ENCODE results near the gene ABCG5. TPM values are rescaled to one million over a fixed set of nuclear protein-coding genes. Genes with fewer than 3 reads are reported as not detected.
A peak's percentile ranks its signal among the peaks of the same experiment; 100 is the strongest.

The ABCG5 gene
- total RNA-seq, 4 donors from 2014 or later = not detected

DNA sequence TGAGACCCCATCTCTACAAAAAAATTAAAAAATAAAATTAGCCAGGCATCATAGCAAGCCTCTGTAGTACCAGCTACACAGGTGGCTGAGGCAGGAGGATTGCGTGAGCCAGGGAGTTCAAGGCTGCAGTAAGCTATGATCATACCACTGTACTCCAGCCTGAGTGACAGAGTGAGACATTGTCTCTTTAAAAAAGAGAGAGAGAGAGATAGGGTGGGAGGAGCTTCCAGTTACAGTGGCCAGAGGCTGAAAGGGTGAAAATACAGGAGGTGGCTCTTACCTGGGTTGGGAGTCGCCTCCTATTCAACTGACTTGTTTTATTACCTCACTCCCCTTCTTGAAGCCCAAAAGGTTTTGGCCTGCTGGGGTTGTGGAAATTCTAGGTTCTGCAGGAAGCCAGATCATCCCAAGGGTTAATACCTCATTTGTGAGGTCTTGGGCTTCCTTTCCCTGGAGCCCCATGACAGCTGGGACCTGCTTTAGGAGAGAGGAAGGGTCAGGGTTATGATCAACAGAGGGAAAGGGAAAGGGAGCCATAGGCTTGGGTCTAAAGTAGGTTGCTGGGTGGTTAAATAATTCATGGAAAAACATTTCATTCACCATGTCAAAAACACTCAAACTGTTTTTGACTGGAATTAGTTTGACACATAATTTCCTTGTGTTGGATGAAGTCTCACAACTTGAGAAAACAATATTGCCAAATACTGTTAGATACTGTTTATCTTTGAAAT lies 47.4 kb downstream of the ABCG5 start:
- H3K36me3 ChIP-seq = peaks cover 0 to 41% of the 10 kb centered on the region in 2 donors

DNA sequence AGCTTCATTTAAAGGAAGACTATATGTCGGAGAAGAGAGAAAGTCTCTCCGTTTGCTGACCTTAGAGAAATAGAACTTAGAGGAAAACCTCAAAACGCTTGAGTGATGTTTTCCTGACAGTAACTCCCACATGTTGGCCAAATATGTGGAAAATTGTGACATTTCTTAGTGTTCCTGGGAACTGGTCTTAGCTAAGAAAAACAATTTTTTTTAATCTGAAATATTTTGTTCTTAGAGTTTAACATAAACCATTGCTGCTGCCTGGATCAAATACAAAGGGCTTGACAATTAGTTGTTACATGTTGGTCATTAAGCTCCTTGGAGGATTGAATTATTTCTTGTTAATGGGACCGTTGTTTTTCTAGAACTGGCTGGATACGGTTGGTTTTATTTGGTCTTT lies 48.5 kb downstream of the ABCG5 start:
- no peak for DNase-seq
- peak in 1 of 2 donors; percentile 64 for ATAC-seq
- in situ Hi-C loops (cut with MboI; ENCODE audit: low sequenced_read_pairs in 4 of 4) = no loop called here
- Histone ChIP-seq H3K27me3 (no peaks in the 10 kb centered on the region), H3K9me3 (no peaks in the 10 kb centered on the region), H3K4me3 (no peak overlapping the region), H3K4me1 (no peaks in the 10 kb centered on the region), H3K36me3 (peaks cover 0 to 34% of the 10 kb centered on the region in 2 donors), H3K27ac (peak overlapping the region in 2 of 4 donors; percentile 16 to 58)
- intact Hi-C loops (cut with DNase I; ENCODE audit: low total_unique reads) = no loop called here
- TF ChIP-seq, protein P1, sequence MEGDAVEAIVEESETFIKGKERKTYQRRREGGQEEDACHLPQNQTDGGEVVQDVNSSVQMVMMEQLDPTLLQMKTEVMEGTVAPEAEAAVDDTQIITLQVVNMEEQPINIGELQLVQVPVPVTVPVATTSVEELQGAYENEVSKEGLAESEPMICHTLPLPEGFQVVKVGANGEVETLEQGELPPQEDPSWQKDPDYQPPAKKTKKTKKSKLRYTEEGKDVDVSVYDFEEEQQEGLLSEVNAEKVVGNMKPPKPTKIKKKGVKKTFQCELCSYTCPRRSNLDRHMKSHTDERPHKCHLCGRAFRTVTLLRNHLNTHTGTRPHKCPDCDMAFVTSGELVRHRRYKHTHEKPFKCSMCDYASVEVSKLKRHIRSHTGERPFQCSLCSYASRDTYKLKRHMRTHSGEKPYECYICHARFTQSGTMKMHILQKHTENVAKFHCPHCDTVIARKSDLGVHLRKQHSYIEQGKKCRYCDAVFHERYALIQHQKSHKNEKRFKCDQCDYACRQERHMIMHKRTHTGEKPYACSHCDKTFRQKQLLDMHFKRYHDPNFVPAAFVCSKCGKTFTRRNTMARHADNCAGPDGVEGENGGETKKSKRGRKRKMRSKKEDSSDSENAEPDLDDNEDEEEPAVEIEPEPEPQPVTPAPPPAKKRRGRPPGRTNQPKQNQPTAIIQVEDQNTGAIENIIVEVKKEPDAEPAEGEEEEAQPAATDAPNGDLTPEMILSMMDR (IDR thresholded peaks at IDR 0.05 in 4 of 5, conservative IDR thresholded peaks at IDR 0.05 in 1 of 5) = no peak
- no peak for TF ChIP-seq POLR2A (IDR thresholded peaks at IDR 0.05)

More for the DNA sequence above, 47.4 kb downstream of the ABCG5 start:
- no peak for DNase-seq
- TF ChIP-seq, protein P1 (IDR thresholded peaks at IDR 0.05 in 4 of 5, conservative IDR thresholded peaks at IDR 0.05 in 1 of 5) = no peak
- no peak for TF ChIP-seq POLR2A (IDR thresholded peaks at IDR 0.05)
- intact Hi-C loops (cut with DNase I; ENCODE audit: low total_unique reads) (no loop called here), in situ Hi-C loops (cut with MboI; ENCODE audit: low sequenced_read_pairs in 4 of 4) (no loop called here)
- H3K27me3 ChIP-seq = no peaks in the 10 kb centered on the region
- no peak for ATAC-seq
- no peaks in the 10 kb centered on the region for H3K9me3 ChIP-seq
- no peak overlapping the region for H3K4me3 ChIP-seq
- H3K4me1 ChIP-seq = no peaks in the 10 kb centered on the region
- peak overlapping the region in 1 of 4 donors; percentile 10 for H3K27ac ChIP-seq

DNA sequence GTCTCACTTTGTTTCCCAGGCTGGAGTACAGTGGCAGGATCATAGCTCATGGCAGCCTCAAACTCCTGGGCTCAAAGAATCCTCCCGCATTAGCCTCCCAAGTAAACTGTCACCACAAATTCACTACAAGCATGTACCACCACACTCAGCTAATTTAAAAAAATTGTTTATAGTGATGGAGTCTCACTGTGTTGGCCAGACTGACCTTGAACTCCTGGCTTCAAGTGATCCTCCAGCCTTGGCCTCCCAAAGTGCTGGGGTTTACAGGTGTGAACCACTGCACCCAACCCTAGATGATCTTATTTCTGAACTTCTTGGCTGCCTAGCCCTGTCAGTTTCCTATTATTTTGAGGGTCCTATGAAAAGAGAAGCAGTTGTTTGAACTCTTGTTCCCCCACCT lies 50.0 kb downstream of the ABCG5 start:
- no peak overlapping the region for H3K4me3 ChIP-seq
- DNase-seq = no peak
- intact Hi-C loops (cut with DNase I; ENCODE audit: low total_unique reads) = no loop called here
- TF ChIP-seq POLR2A (IDR thresholded peaks at IDR 0.05) = no peak
- TF ChIP-seq, protein P1 (IDR thresholded peaks at IDR 0.05 in 4 of 5, conservative IDR thresholded peaks at IDR 0.05 in 1 of 5) = no peak
- H3K36me3 ChIP-seq = peaks cover 0 to 41% of the 10 kb centered on the region in 2 donors
- no peaks in the 10 kb centered on the region for H3K9me3 ChIP-seq
- no peak for ATAC-seq
- in situ Hi-C loops (cut with MboI; ENCODE audit: low sequenced_read_pairs in 4 of 4) = no loop called here
- H3K4me1 ChIP-seq = no peaks in the 10 kb centered on the region
- no peaks in the 10 kb centered on the region for H3K27me3 ChIP-seq
- no peak overlapping the region for H3K27ac ChIP-seq

DNA sequence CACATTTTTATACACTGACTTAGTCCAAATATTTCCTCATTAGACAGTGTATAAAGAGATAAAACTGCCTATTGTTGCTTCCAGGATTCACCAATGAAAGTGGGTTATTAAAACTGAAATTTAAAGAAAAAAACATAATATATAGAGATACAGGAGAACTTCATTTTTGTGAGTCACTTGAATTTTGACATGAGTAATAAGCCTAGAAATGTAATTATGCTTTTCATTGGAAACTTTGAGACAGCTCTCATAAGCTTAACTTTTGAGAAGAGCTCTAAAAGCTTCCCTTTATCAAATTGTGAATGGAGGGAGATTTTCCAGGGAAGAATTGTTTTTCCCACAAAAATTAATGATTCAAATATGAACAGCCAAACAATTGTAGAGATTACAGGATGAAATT lies 50.7 kb downstream of the ABCG5 start:
- in situ Hi-C loops (cut with MboI; ENCODE audit: low sequenced_read_pairs in 4 of 4) (no loop called here), intact Hi-C loops (cut with DNase I; ENCODE audit: low total_unique reads) (no loop called here)
- H3K4me3 ChIP-seq = no peak overlapping the region
- DNase-seq (no peak), ATAC-seq (no peak)
- no peak overlapping the region for H3K27ac ChIP-seq
- no peak for TF ChIP-seq POLR2A (IDR thresholded peaks at IDR 0.05)
- TF ChIP-seq, protein P1 (IDR thresholded peaks at IDR 0.05 in 4 of 5, conservative IDR thresholded peaks at IDR 0.05 in 1 of 5) = no peak
- peaks cover 0 to 41% of the 10 kb centered on the region in 2 donors for H3K36me3 ChIP-seq
- no peaks in the 10 kb centered on the region for H3K27me3 ChIP-seq
- H3K9me3 ChIP-seq = no peaks in the 10 kb centered on the region
- H3K4me1 ChIP-seq = no peaks in the 10 kb centered on the region
